ENCODE results near the gene ERG. TPM values are rescaled to one million over a fixed set of nuclear protein-coding genes. Genes with fewer than 3 reads are reported as not detected.

ERG gene
- total RNA-seq, 1 experiment from 2014 or later, result 0.11 TPM

- Histone ChIP-seq H3K18ac (ENCODE audit: insufficient read length, low read depth, low read length) (no peak overlapping the region), H3K79me1 (ENCODE audit: insufficient read depth, low read depth, low read length, poor library complexity, severe bottlenecking) (no peaks in the 10 kb centered on the region), H3K23ac (ENCODE audit: insufficient read length, low read depth, low read length) (no peak overlapping the region), H3K23me2 (ENCODE audit: insufficient read length, low read depth, low read length, poor library complexity, severe bottlenecking) (no peaks in the 10 kb centered on the region), H3K4me2 (ENCODE audit: insufficient read depth, insufficient read length, low read length) (no peak overlapping the region), H3K4me1 (ENCODE audit: insufficient read depth, low read length) (no peaks in the 10 kb centered on the region), H2BK20ac (ENCODE audit: low read depth, low read length, poor library complexity, severe bottlenecking) (no peak overlapping the region), H3K9ac (ENCODE audit: extremely low read depth, insufficient read length, low read length) (no peak overlapping the region), H3K27ac (ENCODE audit: insufficient read length, low read depth, low read length) (no peak overlapping the region), H2BK15ac (ENCODE audit: low read depth, low read length) (no peak overlapping the region), H3K14ac (ENCODE audit: insufficient read depth, low read length) (no peak overlapping the region), H2BK120ac (ENCODE audit: low read depth, low read length, poor library complexity, severe bottlenecking) (no peak overlapping the region), H3K27me3 (ENCODE audit: insufficient read depth, low read length) (no peaks in the 10 kb centered on the region), H2BK5ac (ENCODE audit: insufficient read length, low read length) (no peak overlapping the region), H3K9me3 (ENCODE audit: control insufficient read depth, low read depth, low read length) (no peaks in the 10 kb centered on the region), H3K56ac (ENCODE audit: insufficient read length, low read depth, low read length) (no peak overlapping the region), H3T11ph (ENCODE audit: low read length) (no peak overlapping the region), H4K20me1 (ENCODE audit: control insufficient read depth, insufficient read depth, insufficient read length) (no peaks in the 10 kb centered on the region), H4K8ac (replicated peaks; ENCODE audit: insufficient read length, low read depth, low read length) (no peak overlapping the region), H3K4ac (ENCODE audit: low read depth, low read length) (no peak overlapping the region), H2AK5ac (ENCODE audit: insufficient read length, low read length) (no peak overlapping the region), H4K91ac (ENCODE audit: insufficient read length, low read depth, low read length) (no peak overlapping the region), H2BK12ac (ENCODE audit: insufficient read length, low read depth, low read length) (no peak overlapping the region), H3K79me2 (ENCODE audit: insufficient read depth, low read length) (no peaks in the 10 kb centered on the region), H2AFZ (ENCODE audit: low read length) (no peak overlapping the region), H4K5ac (ENCODE audit: insufficient read length, low read depth, low read length) (no peak overlapping the region)
- Mint-ChIP-seq H3K4me3 (no peak overlapping the region), H3K9me3 (peaks cover 6 to 10% of the 10 kb centered on the region in 2 experiments), H3K27me3 (ENCODE audit: low read depth) (no peaks in the 10 kb centered on the region; the same call in 1 of the 2 replicates), H3K4me1 (peaks cover 8 to 11% of the 10 kb centered on the region in 2 experiments), H3K27ac (no peak overlapping the region), H3K36me3 (ENCODE audit: insufficient read depth in 1 of 3, low read depth in 3 of 3) (no peaks in the 10 kb centered on the region; a peak in 1 of 7 replicates)
- WGBS (ENCODE audit: extremely low coverage, insufficient read length, low lambda C conversion rate), result no CpG with 5 or more reads among the region's 9 CpGs
- peak; percentile 35 for TF ChIP-seq CTCF (conservative IDR thresholded peaks at IDR 0.05)
- DNase-seq, result no peak
Measured at GRCh38 chr21:38404177-38404576, 94.1 kb downstream of the ERG start.

Measured in H9 (cell line).